Esophagus squamous epithelium (tissue), 4 donors: Measurements from ENCODE around the gene XPNPEP2.

ENCODE experiments used
- CTCF ChIP-seq, 6 experiments: fragments of 450-650 bp in 4 of 6; fragments of 200-600 bp in 2 of 6; sonication (generic) in 2 of 6; IDR thresholded peaks; one replicate each; pipeline ENCODE4 v1.5.1; 2016 to 2019; ENCODE audit warnings: antibody characterized with exemption in 6 of 6, mild to moderate bottlenecking in 4 of 6, moderate library complexity in 4 of 6
- POLR2A ChIP-seq, 4 donors: fragments of 450-650 bp; IDR thresholded peaks; one replicate each; pipeline ENCODE4 v1.6.1; 2017; ENCODE audit warnings: antibody characterized with exemption in 4 of 4, mild to moderate bottlenecking in 4 of 4, moderate library complexity in 3 of 4

- TF ChIP-seq CTCF (IDR thresholded peaks at IDR 0.05) (no peak), POLR2A (IDR thresholded peaks at IDR 0.05) (no peak)
Measured at GRCh38 chrX:129744861-129745321, 6.1 kb downstream of the XPNPEP2 start.
